ENCODE measurements around the gene TSPAN5. TPM values are rescaled to one million over a fixed set of nuclear protein-coding genes. Genes with fewer than 3 reads are reported as not detected.
"Not testable (repeated sequence)": the region's sequence is repeated elsewhere in the genome, so short reads cannot be mapped to it uniquely, and the experiment has no call there.

Gene TSPAN5
- total RNA-seq, result 0.43 TPM

GRCh38 chr4:98658287-98659105 lies at the start of gene TSPAN5:
TSPAN5 (minus strand) TSS chr4:98658611.
- ATAC-seq, result peak; percentile 98
- DNase-seq (ENCODE audit: low spot score), result peak; percentile 74

- ATAC-seq, result no peak
- DNase-seq (ENCODE audit: low spot score), result no peak
Measured at GRCh38 chr4:98706935-98707334, 48.5 kb upstream of the TSPAN5 start.

- DNase-seq (ENCODE audit: low spot score), result no peak
- ATAC-seq, result no peak
Measured at GRCh38 chr4:98706200-98706813, 47.9 kb upstream of the TSPAN5 start.

- not testable (repeated sequence) for ATAC-seq; DNase-seq (ENCODE audit: low spot score)
Measured at GRCh38 chr4:98705586-98705985, 47.2 kb upstream of the TSPAN5 start.

DNA sequence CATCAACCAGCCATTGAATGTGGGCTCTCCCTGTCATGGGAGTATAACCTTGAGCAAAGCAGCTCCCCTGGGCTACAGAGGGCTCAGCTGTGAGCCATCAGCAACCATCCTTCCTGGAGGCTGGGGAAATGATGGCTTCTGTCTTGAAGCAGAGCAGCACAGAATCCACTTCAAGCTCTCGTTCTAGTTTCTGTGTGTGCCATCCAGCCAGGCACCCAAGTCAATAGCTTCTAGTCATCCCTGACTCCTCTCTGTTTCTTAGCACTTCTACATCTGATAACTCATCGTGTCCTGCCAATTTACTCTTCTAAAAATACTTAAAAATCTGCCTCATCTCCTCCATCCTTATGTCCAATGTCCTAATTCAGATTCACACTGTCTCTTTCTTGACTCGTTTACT lies 42.2 kb upstream of the TSPAN5 start:
- ATAC-seq (no peak), DNase-seq (ENCODE audit: low spot score) (no peak)

GRCh38 chr4:98694076-98694475 lies 35.7 kb upstream of the TSPAN5 start:
- ATAC-seq, result no peak
- no peak for DNase-seq (ENCODE audit: low spot score)

DNA sequence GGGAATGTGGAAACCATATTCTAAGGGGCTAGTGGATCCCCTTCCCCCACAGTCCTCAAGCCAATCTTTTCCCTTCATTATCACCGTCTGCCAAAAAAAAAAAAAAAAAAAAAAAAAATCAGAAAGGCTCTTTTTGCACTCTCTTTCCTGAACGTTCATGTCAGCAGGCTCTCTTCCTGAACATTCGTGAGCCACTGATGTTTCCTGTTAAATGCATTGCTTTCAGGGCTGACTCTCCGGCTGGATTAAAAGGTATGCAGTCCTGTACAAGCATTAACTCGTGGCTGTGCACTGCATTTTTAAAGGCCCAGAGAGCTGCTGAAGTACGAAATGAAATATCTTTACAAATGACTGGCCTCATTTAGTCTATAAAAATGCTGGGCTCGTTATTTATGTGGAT lies 34.0 kb upstream of the TSPAN5 start:
- no peak for ATAC-seq
- no peak for DNase-seq (ENCODE audit: low spot score)

DNA sequence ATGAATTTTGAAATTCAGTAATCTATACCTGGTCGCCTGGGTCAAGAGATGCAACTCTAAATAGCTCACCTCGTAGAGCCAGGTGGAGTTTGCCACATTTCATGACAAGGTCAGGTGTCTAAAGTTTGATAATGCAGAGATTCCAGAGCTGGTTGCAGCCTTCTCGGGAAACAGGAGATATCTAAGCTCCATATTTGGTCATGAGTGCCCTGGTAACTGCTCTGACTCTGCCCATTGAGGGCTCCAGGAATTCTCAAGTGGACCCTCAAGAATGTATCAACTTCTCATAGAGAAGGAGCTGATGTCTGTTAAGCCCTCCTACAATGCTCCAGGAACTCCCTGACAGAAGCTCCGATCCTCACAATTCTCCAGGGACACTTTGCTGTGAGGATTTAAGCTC lies 33.2 kb upstream of the TSPAN5 start:
- ATAC-seq, result no peak
- DNase-seq (ENCODE audit: low spot score), result no peak

DNA sequence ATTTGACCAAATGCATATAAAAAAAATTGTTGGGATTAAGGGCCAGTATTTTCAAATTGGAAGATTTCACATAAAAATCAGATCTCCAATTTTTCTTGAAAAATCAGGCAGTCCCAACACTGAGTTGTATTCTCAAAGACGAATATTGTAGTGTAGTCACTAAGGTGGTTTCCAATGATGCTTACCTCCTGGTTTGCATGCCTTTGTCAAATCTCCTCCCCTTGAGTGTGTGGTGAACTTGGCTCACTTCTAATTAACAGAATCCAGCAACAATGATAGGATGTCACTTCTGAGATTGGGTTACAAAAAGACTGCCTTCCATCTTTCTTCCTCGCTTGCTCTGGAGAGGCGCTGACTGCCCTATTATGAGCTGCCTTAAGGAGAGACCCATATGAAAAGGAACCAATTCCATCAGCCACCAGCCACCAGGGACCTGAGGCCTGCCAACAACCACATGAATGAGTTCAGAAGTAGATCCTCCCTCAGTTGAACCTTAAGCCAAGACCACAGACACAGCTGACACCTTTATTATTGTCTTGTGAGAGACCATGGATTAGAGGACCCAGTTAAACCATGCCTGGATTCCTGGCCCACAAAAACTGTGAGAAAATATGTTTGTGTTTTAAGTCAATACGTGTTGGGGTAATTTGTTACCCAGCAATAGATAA lies 31.2 kb upstream of the TSPAN5 start:
- ATAC-seq, result no peak
- DNase-seq (ENCODE audit: low spot score), result no peak

DNA sequence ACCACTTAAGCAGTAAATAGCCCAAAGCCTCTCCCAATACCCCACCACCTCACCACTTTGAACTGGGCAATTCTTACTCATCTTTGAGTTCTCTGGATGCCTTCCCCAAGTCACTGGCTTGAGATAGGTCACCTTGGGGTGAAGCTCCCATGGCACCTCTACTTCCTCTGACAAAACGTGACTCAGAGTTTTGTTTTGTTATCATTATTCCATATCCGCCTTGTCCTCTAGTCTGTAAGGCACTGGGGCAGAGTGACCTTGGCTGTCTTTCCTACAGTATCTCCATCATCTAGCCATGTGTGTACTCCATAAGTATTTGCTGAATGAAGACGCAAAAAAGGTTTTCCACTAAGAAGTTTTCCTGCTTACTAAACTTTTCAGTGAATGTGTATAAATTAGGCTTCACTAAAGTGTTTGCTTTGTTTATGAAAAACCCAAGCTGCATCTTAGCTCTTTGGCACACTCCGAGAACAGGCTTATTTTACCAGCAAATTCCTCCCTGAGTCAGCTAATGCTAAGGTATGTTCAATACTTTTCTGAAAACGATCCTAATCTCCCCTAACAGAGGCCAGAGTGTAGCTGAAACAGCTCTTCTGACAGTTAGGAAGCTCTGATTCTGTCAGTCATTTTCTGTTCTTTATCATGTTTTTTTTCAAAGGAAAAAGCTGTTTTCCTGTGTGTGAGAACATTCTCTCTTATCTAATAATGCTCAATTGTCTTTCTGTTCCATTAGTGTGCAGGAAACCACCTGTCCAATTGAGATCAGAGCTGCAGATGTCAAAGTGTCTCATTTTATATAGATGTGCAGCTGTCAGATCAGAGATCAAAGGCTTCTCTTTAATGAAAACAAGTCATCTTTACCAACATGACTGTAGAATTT lies 30.2 kb upstream of the TSPAN5 start:
- ATAC-seq (no peak), DNase-seq (ENCODE audit: low spot score) (no peak)

DNA sequence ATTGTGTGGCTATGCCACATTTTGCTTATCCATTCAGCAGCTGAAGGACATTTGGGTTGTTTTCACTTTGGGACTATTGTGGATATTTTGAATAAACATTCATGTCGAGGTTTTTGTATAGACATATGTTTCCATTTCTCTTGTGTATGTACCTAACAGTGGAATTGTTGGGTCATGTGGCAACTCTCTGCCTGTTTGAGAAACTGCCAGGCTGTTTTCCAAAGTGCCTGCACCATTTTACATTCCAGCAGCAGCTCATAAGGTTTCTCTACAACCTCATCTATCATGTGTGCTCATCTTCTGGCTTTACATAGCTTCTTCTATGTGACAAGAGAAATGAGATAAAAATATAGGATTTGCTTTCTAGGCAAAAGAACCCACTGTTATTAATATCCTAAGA lies 29.5 kb upstream of the TSPAN5 start:
- no peak for ATAC-seq

DNA sequence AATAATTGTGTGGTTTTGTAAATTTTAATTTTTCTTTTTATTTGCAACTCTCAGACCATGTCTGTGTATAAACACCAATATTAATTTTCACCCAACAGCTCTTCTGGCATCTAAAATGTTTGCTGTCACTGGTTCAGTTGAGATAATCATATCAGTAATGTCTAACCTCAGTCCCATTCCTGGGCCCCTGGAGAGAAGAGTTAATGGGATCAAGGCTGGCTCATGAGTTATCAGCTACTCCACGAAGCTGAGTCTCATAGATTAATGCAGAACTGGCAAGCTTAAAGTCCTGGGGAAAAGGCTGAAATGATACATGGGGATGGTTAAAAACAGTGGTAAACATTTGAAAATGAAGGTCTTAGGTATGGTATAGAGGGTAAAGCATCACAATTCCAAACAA lies 28.4 kb upstream of the TSPAN5 start:
- no peak for DNase-seq (ENCODE audit: low spot score)
- ATAC-seq, result no peak

More for the DNA sequence above, 29.5 kb upstream of the TSPAN5 start:
- DNase-seq (ENCODE audit: low spot score), result no peak

DNA sequence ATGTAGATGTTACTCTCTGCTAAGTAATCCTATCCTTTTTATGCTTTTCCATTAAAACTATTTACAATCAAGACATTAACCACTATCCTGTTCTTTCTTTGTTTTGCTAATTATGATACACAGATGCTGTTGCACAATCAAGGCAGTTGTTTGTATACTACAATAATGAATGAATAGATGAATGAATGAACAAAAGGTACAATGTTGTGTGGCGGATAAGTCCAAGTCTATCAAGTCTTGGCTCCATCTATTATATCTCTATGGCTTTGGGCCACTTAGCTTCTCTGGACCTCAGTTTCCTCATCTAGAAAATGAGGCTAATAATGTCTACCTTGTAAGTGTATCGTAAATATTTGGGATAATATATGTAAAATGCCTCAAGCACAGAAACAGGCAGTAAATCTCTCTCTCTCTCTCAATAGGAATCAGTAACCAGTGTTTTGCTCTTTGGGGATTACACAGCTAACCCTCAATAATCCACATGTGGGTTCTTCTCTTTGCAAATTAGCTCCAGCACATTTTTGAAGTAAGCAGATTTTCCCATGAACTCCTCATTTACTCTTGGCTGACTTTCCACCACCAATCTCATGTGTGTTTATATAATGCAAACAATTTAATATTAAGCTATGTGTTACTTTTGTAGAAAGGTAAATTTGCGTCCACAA lies 27.8 kb upstream of the TSPAN5 start:
- DNase-seq (ENCODE audit: low spot score), result no peak
- no peak for ATAC-seq

- peak; percentile 77 for ATAC-seq
- peak; percentile 61 for DNase-seq (ENCODE audit: low spot score)
Measured at GRCh38 chr4:98685225-98686042, 27.0 kb upstream of the TSPAN5 start.

- ATAC-seq, result peak; percentile 94
- peak; percentile 62 for DNase-seq (ENCODE audit: low spot score)
Measured at GRCh38 chr4:98682719-98683118, 24.3 kb upstream of the TSPAN5 start.

GRCh38 chr4:98680806-98681205 lies 22.4 kb upstream of the TSPAN5 start:
- DNase-seq (ENCODE audit: low spot score), result no peak
- ATAC-seq, result no peak

GRCh38 chr4:98679738-98680137 lies 21.3 kb upstream of the TSPAN5 start:
- DNase-seq (ENCODE audit: low spot score) (no peak), ATAC-seq (no peak)

GRCh38 chr4:98677799-98678198 lies 19.4 kb upstream of the TSPAN5 start:
- DNase-seq (ENCODE audit: low spot score) (no peak), ATAC-seq (no peak)

GRCh38 chr4:98674404-98675173 lies 16.2 kb upstream of the TSPAN5 start:
- ATAC-seq (peak; percentile 33), DNase-seq (ENCODE audit: low spot score) (no peak)
